HEK293T (cell line): ENCODE results near the gene MAP2K7.

ENCODE experiments used
- ARNT ChIP-seq: fragments of 450-650 bp; IDR thresholded peaks from 2 replicates; pipeline ENCODE4 v1.6.1; 2017; ENCODE audit warnings: mild to moderate bottlenecking
- BHLHE40 ChIP-seq: fragments of 450-650 bp; IDR thresholded peaks from 2 replicates; pipeline ENCODE4 v1.6.1; 2016; ENCODE audit warnings: mild to moderate bottlenecking, moderate library complexity, borderline replicate concordance
- ELF4 ChIP-seq: fragments of 450-650 bp; IDR thresholded peaks from 2 replicates; pipeline ENCODE4 v1.6.1; 2017; ENCODE audit warnings: antibody characterized with exemption
- FOXA1 ChIP-seq: fragments of 450-650 bp; IDR thresholded peaks from 2 replicates; pipeline ENCODE4 v1.6.1; 2016; ENCODE audit warnings: mild to moderate bottlenecking
- FOXK2 ChIP-seq: fragments of 450-650 bp; IDR thresholded peaks from 2 replicates; pipeline ENCODE4 v1.6.1; 2016; ENCODE audit warnings: mild to moderate bottlenecking
- FOXM1 ChIP-seq: fragments of 450-650 bp; IDR thresholded peaks from 2 replicates; pipeline ENCODE4 v1.6.1; 2017; ENCODE audit warnings: mild to moderate bottlenecking, borderline replicate concordance
- NFRKB ChIP-seq: fragments of 450-650 bp; IDR thresholded peaks from 2 replicates; pipeline ENCODE4 v1.6.1; 2016; ENCODE audit warnings: mild to moderate bottlenecking, moderate library complexity
- SP1 ChIP-seq: fragments of 450-650 bp; IDR thresholded peaks from 2 replicates; pipeline ENCODE4 v1.6.1; 2017
- SUZ12 ChIP-seq: fragments of 450-650 bp; IDR thresholded peaks from 2 replicates; pipeline ENCODE4 v1.6.1; 2016; ENCODE audit warnings: mild to moderate bottlenecking
- TF ChIP-seq, protein P1 (sequence below): fragments of 450-650 bp; IDR thresholded peaks from 2 replicates; pipeline ENCODE4 v1.6.1; 2016

DNA sequence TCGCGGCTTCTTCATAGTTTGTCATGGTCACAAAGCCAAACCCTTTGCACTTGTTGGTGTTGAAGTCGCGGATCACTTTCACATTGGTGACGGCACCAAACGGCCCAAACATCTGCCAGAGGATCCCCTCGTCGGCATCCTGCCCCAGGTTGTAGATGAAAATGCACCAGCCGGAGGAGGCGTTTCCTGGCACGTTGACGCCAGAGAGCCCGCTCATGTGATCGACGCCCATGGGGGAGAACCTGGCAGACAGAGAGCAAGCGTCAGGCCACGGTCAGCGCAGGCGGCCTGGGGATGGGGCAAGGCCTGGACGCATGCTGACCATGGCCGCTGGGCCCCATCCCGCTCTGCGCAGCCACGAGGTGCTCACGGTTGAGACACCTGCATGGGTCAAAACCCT, 59.9 kb downstream of the MAP2K7 start:
- no peak for TF ChIP-seq ELF4
- no peak for TF ChIP-seq FOXM1
- TF ChIP-seq BHLHE40, result no peak
- TF ChIP-seq SUZ12, result no peak
- no peak for TF ChIP-seq FOXA1
- no peak for TF ChIP-seq ARNT
- TF ChIP-seq SP1, result no peak
- TF ChIP-seq NFRKB, result no peak
- TF ChIP-seq, protein P1, sequence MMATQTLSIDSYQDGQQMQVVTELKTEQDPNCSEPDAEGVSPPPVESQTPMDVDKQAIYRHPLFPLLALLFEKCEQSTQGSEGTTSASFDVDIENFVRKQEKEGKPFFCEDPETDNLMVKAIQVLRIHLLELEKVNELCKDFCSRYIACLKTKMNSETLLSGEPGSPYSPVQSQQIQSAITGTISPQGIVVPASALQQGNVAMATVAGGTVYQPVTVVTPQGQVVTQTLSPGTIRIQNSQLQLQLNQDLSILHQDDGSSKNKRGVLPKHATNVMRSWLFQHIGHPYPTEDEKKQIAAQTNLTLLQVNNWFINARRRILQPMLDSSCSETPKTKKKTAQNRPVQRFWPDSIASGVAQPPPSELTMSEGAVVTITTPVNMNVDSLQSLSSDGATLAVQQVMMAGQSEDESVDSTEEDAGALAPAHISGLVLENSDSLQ, result no peak
- no peak for TF ChIP-seq FOXK2
